HG02642 (cell line): Measurements from ENCODE around the gene LTA4H.
"Not testable (repeated sequence)": the region's sequence is repeated elsewhere in the genome, so short reads cannot be mapped to it uniquely, and the experiment has no call there.

Source experiments
- ATAC-seq: cut with Tn5 transposase; IDR thresholded peaks from one replicate; pipeline ENCODE4 v1.9.1; 2021; ENCODE audit warnings: mild to moderate bottlenecking; ENCODE audit not compliant: unreplicated experiment, poor library complexity

Gene LTA4H

DNA sequence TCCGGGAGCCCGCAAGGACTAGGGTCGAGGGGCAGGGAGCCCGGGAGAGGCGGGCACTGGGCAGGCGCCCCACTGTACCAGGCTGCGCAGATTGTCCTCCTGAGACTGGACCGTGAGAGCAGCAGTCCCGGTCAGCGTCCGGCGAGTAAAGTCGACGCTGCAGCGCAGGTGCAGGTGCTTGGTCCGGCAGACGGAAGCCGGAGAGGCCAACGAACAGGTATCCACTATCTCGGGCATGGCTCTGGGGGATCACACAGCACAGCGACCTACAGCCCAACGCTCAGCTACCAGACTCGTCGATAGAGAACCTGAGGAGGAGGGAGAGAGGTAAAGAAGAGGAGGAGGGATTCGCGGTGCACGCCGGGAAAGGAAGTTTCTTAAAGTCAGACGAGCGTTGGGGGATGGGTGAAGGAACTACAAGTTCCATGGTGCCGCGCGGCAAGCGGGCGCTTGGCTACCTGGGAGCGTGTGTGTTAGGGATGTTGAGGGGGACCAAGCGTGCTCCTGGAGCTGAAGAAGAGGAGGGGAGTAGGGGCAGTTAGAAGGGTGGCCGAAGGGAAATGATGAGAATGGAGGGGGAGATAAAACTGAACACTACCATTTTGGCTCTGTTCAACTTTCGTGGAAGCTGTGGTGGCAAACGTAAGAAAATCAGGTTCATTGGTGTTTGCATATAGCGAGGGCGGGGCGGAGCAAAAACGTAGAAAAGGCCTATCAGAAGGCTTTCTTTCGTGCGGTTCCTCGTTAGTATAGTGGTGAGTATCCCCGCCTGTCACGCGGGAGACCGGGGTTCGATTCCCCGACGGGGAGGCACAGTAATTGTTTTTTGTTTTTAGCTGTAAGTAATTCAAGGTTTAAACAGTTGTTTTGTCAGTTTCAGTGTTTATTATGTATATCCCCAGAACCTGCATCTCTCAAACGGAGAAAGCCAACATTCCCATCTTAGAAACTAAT lies at the start of gene LTA4H:
Gene LTA4H (minus strand): TSS at position 305 of the 954 bp plus-strand sequence. CDS start 68 bp downstream, at position 237.
- peak; percentile 93 for ATAC-seq

DNA sequence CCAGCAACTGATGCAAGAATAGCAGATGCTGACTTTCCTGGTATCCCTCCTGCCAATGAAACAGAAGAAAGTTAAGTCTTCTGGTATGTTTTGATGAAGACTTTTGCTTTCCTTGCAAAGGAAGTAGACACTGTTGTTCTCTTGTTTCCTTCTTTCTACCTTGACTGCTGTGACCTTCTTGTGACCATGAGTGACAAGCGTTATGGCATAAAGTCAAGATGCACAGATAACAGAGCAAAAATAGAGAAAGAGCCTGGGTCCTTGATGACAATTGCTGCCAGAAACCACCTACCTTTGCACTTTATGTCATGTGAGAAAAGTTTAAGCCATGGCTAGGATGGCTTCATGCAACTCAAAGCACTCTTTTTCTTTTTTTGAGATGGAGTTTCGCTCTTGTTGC lies 49.2 kb upstream of the LTA4H start:
- no peak for ATAC-seq

DNA sequence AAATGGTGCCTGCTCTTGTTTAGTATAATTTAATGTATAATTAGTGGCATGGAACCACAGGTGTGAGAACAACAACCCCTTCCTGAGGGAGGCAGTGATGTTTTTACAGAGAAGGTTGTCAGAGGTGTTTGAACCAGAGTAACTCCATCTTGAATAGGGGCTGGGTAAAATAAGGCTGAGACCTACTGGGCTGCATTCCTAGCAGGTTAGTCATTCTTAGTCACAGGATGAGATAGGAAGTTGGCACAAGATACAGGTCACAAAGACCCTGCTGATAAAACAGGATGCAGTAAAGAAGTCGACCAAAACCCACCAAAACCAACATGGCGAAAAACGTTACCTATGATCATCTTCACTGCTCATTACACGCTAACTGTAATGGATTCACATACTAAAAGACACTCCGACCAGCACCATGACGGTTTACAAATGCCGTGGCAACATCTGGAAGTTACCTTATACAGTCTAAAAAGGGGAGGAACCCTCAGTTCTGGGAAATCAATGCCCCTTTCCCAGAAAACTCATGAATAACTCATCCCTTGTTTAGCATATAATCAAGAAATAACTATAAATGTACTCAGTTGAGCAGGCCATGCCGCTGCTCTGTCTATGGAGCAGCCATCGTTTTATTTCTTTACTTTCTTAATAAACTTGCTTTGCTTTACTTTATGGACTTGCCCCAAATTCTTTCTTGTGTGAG lies 47.8 kb upstream of the LTA4H start:
- no peak for ATAC-seq

DNA sequence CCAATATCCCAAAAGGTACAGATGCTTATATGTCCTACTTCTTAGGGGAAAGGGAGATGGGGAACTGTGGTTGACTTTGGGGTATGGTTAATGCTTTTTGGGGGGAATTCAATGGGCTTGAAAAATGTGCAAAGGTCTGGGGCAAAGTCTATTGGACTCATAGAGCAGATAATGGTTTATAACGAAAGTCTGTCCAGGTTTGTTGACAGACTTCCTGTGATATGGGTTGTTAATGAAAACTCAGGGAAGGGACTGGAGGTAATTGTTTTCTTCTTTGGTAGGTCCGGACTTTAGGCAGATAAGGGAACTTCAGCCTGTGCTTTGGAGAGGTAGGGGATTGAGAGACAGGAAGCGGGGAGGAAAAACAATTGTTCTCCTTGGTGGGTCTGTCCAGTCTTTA lies 46.2 kb upstream of the LTA4H start:
- ATAC-seq = no peak

DNA sequence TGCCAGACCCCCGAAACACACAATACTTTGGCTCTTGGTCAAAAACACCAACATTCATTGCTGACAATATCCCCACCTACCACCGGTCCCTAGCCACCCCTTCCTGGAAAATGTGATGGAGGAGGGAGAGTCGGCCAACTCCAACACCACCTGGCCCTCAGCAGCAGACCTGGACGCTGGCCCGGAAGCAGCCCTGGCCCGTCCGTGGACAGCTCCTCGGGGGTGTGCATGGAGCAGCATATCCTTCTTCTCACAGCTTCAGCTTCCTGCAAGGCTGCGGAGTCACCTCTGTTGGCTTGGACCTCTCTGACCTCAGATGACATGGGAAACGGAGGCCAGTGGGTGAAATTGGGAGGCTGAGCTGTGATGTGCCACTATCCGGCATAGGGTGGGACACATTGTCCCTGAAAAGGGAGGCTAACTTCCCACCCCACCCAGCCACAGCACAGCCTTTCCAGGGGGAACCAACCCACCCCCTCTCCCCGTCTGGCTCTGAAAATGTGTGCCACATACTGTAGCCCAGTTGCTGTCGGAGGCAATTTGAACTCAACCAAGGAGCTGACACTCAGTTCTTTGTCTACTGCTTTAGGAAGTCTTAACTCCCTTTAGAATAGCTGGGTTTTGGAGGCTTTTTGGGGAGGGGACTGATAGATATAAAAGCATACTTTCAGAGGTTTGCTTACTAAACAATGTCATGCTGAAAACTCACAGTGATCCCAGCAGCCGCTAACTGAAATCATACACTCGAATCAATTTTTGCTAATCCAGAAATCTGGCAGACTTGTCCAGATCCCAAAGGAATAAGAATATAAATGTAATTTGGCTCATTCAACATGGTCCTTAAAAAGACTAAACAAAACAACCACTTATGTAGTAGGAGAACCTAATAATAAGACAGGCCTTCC lies 43.1 kb upstream of the LTA4H start:
- ATAC-seq = no peak

DNA sequence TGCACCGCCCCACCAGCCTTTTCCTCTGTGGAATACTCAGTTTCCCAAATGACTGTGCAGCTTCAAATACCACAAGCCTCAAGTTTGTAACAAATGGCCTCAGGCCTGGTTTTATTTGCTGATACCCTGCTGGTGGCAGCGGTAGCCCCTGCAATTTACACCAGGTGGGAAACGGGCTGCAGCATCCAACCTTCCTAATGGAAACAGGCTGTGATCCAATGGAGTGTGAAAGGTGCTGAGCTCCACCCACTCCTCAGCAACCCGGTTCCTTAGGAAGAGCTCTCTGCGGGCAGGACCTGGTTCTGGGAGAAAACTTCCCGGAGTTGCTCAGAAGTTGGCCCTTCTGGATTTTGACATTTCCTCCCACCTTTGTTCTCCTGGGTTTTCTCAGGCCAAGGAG lies 41.7 kb upstream of the LTA4H start:
- no peak for ATAC-seq

DNA sequence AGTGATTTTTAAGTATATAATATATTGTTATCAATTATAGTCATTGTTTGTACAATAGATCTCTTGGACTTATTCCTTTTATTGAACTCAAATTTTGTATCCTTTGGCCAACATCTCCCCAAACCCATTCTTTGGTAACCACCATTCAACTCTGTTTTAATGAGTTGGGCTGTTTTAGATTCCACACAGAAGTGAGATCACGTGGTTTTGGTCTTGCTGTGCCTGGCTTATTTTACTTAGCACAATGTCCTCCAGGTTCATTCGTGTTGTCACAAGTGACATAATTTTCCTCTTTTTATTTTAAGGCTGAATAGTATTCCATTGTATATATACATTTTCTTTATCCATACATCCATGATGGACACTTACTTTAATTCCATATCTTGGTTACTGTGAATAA lies 40.2 kb upstream of the LTA4H start:
- ATAC-seq = no peak

DNA sequence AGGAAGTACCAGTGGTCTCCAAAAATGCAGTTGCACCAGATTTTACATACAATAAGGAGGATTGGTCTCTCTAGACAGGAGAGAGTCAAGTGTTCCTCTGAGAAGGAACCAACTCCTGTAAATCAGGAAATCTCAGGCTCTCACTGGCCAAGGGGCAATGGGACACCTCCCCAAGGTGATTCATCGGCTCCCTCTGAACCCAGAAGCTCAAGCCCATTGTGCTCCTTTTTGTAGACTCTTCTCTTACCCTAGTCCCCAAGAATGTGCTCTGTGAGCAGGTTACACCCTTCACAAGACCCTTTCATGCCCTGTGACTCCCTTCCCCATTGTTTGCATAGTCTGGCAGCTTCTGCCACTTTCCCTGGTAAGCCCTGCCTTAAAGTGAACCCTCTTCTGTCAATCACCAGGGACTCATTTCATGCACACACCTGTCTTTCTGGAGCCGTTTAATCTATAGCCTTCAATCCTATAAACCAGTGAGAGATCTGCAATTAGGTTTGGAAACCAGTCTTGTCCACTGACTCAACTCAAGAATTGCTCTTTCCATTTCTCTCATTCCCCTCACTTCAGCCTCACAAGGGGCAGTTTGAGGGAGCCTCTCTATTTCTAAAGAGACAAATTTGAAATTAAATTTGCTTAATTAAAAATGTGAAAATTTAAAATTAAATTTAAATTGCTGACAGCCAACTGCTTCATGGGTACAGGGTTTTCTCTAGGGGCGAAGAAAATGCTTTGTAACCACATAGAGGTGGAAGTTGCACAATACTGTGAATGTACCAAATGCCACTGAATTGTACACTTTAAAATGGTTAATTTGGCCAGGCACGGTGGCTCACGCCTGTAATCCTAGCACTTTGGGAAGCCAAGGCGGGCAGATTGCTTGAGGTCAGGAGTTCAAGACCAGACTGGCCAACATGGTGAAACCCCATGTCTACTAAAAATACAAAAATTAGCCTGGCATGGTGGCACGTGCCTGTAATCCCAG lies 38.3 kb upstream of the LTA4H start:
- ATAC-seq = no peak

DNA sequence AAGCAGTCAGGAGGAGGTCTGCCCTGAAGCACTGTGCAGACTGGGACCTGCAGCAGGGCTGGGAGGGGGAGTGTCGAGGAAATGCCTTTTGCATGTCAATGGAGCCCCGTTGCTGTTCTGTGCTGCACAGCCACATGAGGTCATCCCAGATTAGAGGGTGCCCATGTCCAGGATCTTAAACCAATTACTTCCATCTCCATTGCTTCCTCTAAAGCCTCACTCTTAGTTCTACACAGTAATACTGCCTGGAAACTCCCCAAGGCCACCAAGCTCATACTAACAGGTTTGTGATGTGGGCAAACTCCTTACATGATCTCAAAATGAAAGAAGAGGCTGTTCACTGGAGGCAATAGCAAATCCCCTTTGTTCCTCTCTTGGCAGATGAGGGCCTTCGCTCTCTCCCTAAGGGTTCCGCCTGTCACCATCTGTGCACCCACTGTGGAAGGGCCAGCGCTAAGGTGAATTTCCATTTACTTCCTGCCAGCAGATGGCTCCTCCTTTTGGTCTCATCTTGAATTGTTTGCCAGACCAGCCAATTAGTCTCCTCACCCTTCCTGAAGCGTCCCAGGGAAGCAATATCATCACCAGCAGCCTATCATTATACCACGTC lies 35.4 kb upstream of the LTA4H start:
- ATAC-seq = no peak

DNA sequence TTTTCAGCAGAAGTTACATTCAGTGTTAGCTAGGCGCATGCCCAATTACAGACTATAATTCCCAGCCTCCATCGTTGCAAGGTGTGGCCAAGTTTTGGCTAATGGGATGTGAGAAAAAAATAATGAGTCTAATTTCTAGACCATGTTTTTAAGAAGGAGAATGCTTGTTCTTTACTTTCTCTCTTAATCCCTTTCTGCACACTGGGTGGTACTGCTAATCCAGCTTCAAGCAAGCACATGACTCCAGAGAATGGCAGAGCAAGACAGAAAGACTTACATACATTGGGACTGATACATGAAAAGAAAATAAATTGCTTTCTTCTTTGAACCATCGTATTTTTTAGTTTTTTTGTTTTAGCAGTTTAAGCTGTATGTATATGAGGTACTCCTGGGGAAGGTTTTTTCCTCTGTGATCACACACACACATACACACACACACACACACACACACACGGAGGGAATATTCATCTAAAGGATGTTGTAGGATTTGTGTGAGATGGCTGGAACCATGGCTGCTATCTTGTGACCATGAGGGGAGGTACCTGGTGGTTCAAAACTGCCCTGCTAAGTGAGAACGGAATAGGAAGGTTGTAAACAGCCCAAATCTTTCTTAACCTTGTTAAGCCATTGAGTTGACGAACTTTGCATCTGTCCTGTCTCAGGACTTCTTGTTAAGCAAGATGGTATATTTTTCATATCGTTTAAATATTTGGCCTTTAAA lies 34.3 kb upstream of the LTA4H start:
- ATAC-seq = no peak

DNA sequence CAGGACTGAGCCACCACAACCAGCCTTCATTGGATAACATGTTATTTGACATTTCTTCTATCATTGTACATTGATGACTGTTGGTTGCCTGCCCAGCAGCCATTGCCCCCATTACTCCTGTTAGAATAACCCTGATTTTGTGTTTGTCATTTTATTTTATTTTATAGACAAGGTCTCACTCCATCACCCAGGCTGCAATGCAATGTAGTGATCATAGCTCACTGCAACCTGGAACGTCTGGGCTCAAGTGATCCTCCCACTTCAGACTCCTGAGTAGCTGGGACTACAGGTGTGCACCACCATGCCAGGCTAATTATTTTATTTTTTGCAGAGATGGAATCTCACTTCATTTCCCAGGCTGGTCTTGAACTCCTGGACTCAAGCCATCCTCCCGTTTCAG lies 33.2 kb upstream of the LTA4H start:
- no peak for ATAC-seq

DNA sequence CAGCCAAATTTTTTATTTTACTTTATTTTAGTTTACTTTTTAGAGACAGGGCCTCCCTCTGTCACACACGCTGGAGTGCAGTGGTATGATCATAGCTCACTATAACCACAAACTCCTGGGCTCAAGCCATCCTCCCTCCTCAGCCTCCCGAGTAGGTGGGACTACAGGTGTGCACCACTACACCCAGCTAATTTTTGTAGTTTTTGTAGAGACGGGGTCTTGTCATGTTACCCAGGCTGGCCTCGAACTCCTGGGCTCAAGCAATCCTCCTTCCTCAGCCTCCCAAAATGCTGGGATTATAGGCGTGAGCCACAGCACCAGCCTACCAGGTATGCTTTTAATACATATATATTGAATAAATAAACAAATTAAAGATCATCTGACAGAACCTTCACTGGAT lies 32.7 kb upstream of the LTA4H start:
- ATAC-seq = no peak

DNA sequence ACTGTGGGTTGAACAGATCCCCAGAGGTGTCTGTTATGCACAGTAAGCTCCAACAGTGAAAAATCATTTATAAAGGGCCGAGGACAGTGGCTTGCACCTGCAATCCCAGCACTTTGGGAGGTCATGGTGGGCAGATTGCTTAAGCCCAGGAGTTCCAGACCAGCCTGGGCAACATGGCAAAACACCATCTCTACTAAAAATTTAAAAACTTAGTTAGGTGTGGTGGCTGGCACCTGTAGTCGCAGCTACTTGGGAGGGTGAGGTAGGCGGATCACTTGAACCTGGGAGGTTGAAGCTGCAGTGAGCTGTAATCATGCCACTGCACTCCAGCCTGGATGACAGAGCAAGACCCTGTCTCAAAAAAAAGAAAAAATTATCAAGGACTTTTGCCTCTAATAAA lies 30.4 kb upstream of the LTA4H start:
- not testable (repeated sequence) for ATAC-seq

DNA sequence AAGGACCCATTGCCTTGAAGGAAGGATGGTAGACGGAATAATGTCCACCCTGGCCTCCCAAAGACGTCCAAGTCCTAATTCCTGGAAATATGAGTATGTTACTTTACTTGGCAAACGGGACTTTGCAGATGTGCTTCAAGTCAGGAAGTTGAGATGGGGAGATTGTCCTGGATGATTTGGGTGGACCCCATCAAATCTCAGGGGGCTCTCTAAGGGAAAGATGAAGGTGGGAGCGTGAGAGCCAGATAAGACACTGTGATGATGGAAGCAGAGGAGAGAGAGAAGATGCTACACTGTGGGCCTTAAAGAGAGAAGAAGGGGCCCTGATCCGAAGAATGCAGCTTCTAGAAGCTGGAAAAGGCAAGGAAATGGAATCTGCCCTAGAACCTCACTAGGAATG lies 29.6 kb upstream of the LTA4H start:
- no peak for ATAC-seq

DNA sequence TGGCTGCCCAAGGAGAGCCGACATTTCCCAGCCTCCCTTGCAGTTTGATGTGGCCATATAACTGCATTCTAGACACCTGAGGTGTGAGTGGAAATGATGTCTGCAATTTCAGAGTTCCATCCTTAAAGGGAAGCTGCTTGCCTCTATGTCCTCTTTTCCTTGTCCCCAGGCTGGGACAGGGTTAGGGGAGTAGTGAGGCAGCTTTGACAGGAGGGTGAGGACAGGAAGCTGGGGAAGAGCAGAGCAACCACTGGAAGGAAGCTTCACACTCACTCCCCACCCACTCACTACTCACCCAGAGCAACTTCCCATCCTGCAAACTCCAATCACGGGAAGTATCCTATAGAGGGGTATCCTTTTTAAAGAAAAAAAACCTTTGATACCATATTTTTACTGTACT lies 28.9 kb upstream of the LTA4H start:
- ATAC-seq = no peak

DNA sequence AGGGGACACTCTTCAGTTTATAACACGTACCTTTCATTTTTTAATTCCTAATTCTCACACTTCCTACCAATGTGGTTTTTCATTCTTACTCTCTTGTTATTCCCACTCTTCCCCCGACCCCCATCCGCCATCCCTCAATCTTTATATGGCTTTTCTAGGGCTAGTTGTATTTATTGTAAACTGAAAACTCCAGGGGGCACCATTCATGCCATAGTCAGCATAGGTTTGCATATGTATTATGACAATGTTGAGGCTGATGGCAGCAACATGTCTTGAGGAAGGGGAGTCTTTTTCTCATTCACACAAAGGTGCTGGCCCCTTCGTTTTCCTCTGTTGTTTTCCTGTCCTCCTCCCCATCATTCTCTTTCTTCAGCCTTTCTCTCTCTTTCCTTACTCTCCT lies 27.7 kb upstream of the LTA4H start:
- no peak for ATAC-seq

DNA sequence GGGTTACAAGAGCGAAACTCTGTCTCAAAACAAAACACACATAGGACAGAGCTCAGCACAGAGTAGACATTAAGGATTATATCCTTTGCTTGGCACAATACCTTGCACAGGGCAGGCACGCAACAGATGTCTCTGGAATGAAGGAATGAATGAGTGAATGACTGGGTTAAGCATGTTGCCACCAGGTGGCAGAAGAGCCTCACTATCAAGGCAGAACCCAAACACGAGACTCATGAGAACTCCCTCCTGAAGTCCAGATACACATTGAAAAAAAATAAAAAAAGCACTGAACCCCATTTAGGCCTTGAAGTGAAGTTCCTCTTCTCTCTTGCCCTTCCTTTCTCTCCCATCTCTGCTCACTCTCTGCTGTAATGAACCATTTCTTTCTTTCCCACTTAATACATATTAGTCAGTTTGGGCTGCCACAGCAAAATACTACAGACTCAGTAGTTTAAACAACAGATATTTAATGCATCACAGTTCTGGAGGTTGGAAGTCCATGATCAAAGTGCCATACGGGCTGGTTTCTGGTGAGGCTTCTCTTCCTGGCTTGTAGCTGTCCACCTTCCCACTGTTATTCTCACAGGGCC lies 26.6 kb upstream of the LTA4H start:
- ATAC-seq = peak; percentile 71

DNA sequence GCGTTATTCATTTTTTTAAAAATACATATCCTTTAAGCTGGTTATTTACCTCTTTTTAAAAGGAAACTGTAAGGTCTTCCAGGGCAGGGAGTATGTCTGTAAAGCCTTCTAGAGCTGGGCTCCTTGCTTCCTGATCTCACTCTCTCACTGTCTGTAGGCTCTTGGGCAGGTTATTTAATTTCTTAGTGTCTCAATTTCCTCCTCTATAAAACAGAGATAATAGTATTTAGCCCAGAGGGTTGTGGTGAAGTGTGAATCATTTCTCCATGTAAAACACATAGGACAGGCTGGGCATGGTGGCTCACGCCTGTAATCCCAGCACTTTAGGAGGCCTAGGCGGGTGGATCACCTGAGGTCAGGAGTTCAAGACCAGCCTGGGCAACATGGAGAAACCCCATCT lies 25.9 kb upstream of the LTA4H start:
- no peak for ATAC-seq
